K562 (cell line): ENCODE results near the gene RABGAP1L. TPM values are rescaled to one million over a fixed set of nuclear protein-coding genes. Genes with fewer than 3 reads are reported as not detected.
A peak's percentile ranks its signal among the peaks of the same experiment; 100 is the strongest.

Experiments used
- ATAC-seq: fragments of 200-7000 bp; cut with Tn5 transposase; 3 replicates; pipeline ENCODE4 v1.9.1; 2020; ENCODE audit warnings: moderate library complexity
- BruUV-seq: library from RNA; stranded (reverse); fragments of 400-500 nt; replicated peaks from 2 replicates; lab custom pipeline; 2021; lab: Mats Ljungman, UMichigan
- CTCF ChIA-PET: fragments of 300-600 bp; formaldehyde crosslinking; extraction: SDS; loops from one replicate; lab custom pipeline; 2021; ENCODE audit warnings: low intra/inter-chr PET ratio; lab: Yijun Ruan, JAX
- POLR2A ChIA-PET: fragments of 300-600, 350-650 bp; sonication (Branson Sonifier 250); formaldehyde crosslinking; extraction: SDS; loops from one replicate; lab custom pipeline; 2021; ENCODE audit warnings: antibody characterized with exemption, inconsistent platforms; lab: Yijun Ruan, JAX
- DNase-seq, 4 experiments: peaks; one replicate each; pipeline versions ENCODE4 v3.0.0 to v3.0.0-alpha.2; 2011 to 2018; ENCODE audit warnings: low spot score in 3 of 4, mixed read lengths in 3 of 4; ENCODE audit errors: extremely low read depth in 1 of 4
- FAIRE-seq: peaks from 2 replicates; lab custom pipeline; 2011; peaks lifted over from hg19 to GRCh38; lab: Jason Lieb, UNC
- H2AFZ ChIP-seq: 2 replicates; pipeline ENCODE4 v1.6.0; 2011; ENCODE audit warnings: low read depth, low read length, control low read depth, inconsistent platforms
- H3K27ac ChIP-seq: fragments of 200-600 bp; 3 replicates; pipeline ENCODE4 v1.8.0; 2011; ENCODE audit warnings: low read depth, mild to moderate bottlenecking, control low read depth, inconsistent platforms, low read length, moderate library complexity, mixed read lengths; ENCODE audit errors: extremely low read depth
- H3K27me3 ChIP-seq, 2 experiments: fragments of 300-600 bp in 1 of 2; 2 replicates in 1 of 2; 3 replicates in 1 of 2; pipeline versions ENCODE4 v1.6.0 to v1.8.0; 2011; ENCODE audit warnings: inconsistent platforms in 2 of 2, low read length in 2 of 2, mild to moderate bottlenecking in 1 of 2, mixed read lengths in 1 of 2, moderate library complexity in 1 of 2; ENCODE audit not compliant: control insufficient read depth in 2 of 2, insufficient read depth in 2 of 2
- H3K36me3 ChIP-seq: fragments of 300-600 bp; 3 replicates; pipeline ENCODE4 v1.8.0; 2011; ENCODE audit warnings: mild to moderate bottlenecking, low read length, inconsistent platforms; ENCODE audit not compliant: control insufficient read depth, insufficient read depth
- H3K4me1 ChIP-seq, 2 experiments: fragments of 200-600 bp in 1 of 2; replicated peaks in 1 of 2; 2 replicates in 1 of 2; 3 replicates in 1 of 2; pipeline versions ENCODE4 v1.5.1 to v1.8.0; 2011; ENCODE audit warnings: inconsistent platforms in 2 of 2, low read length in 2 of 2, mild to moderate bottlenecking in 1 of 2, mixed read lengths in 1 of 2, moderate library complexity in 1 of 2; ENCODE audit not compliant: control insufficient read depth in 2 of 2, insufficient read depth in 2 of 2
- H3K4me2 ChIP-seq: 2 replicates; pipeline ENCODE4 v1.6.1; 2011; ENCODE audit warnings: low read length, control low read depth, inconsistent platforms, mixed read lengths; ENCODE audit not compliant: insufficient read depth
- H3K4me3 ChIP-seq: fragments of 200-600 bp; sonication (generic), shearing (Covaris generic); 2 replicates; pipeline ENCODE4 v1.5.1; 2016; ENCODE audit warnings: control low read depth, inconsistent platforms
- H3K79me2 ChIP-seq: fragments of 200-600 bp; 3 replicates; pipeline ENCODE4 v1.8.0; 2011; ENCODE audit warnings: low read length, inconsistent platforms; ENCODE audit not compliant: control insufficient read depth, insufficient read depth
- H3K9ac ChIP-seq, 2 experiments: 2 replicates each; pipeline versions ENCODE4 v1.6.0 to v1.6.1; 2011; ENCODE audit warnings: low read depth in 2 of 2, low read length in 2 of 2, control low read depth in 1 of 2, inconsistent platforms in 1 of 2, mild to moderate bottlenecking in 1 of 2, mixed read lengths in 1 of 2; ENCODE audit not compliant: insufficient read depth in 1 of 2
- H3K9me1 ChIP-seq: one replicate; pipeline ENCODE4 v1.6.0; 2011; ENCODE audit warnings: inconsistent platforms, mild to moderate bottlenecking, low read length, moderate library complexity; ENCODE audit not compliant: control insufficient read depth, insufficient read depth
- H3K9me3 ChIP-seq: replicated peaks from 2 replicates; pipeline ENCODE4 v1.5.1; 2011; ENCODE audit warnings: low read depth, low read length, inconsistent platforms; ENCODE audit not compliant: control insufficient read depth, insufficient read depth
- H4K20me1 ChIP-seq: replicated peaks from 2 replicates; pipeline ENCODE4 v1.6.1; 2011; ENCODE audit warnings: low read length, inconsistent platforms, mixed read lengths; ENCODE audit not compliant: control insufficient read depth, insufficient read depth
- CTCF ChIP-seq, 3 experiments: IDR thresholded peaks in 2 of 3; conservative IDR thresholded peaks in 1 of 3; 2 replicates each; pipeline ENCODE4 v1.5.1; 2011 to 2012; ENCODE audit warnings: low read length in 3 of 3, mild to moderate bottlenecking in 3 of 3, control low read depth in 2 of 3, improper control_type of control experiment in 1 of 3, inconsistent platforms in 1 of 3, low read depth in 1 of 3, mixed read lengths in 1 of 3, moderate library complexity in 1 of 3; ENCODE audit not compliant: insufficient read depth in 2 of 3
- ELK3 ChIP-seq: fragments of 450-650 bp; formaldehyde crosslinking; IDR thresholded peaks from 2 replicates; pipeline ENCODE4 v1.4.0; 2020; ENCODE audit warnings: mild to moderate bottlenecking
- FOSL1 ChIP-seq: fragments of 200-800 bp; sonication (Bioruptor generic); conservative IDR thresholded peaks from 2 replicates; pipeline ENCODE4 v1.6.1; 2016; ENCODE audit warnings: missing genetic modification characterization, missing compliant biosample characterization
- FOXK2 ChIP-seq, 2 experiments: fragments of 450-650 bp; IDR thresholded peaks in 1 of 2; conservative IDR thresholded peaks in 1 of 2; 2 replicates each; pipeline ENCODE4 v1.6.1; 2016; ENCODE audit warnings: low read depth in 2 of 2, mild to moderate bottlenecking in 1 of 2
- GTF2F1 ChIP-seq: IDR thresholded peaks from 2 replicates; pipeline ENCODE4 v1.6.1; 2011; ENCODE audit warnings: low read depth, low read length, improper control_type of control experiment
- HOXB6 ChIP-seq: fragments of 250-450 bp; sonication (Bioruptor Pico); IDR thresholded peaks from 2 replicates; pipeline ENCODE4 v1.5.1; 2022; ENCODE audit warnings: mild to moderate bottlenecking, borderline replicate concordance
- MNT ChIP-seq, 2 experiments: fragments of 450-650 bp; conservative IDR thresholded peaks; 2 replicates each; pipeline ENCODE4 v1.6.1; 2017; ENCODE audit warnings: mild to moderate bottlenecking in 2 of 2, moderate library complexity in 2 of 2
- NFE2L1 ChIP-seq: fragments of 450-650 bp; IDR thresholded peaks from 2 replicates; pipeline ENCODE4 v1.6.1; 2016; ENCODE audit warnings: missing genetic modification characterization, low read depth, mild to moderate bottlenecking, missing compliant biosample characterization, moderate library complexity, borderline replicate concordance
- NFIX ChIP-seq: fragments of 250-450 bp; sonication (Bioruptor Pico); IDR thresholded peaks from 2 replicates; pipeline ENCODE4 v1.4.0; 2020; ENCODE audit warnings: low read depth, mild to moderate bottlenecking, moderate library complexity
- SMARCA5 ChIP-seq: fragments of 450-650 bp; IDR thresholded peaks from 2 replicates; pipeline ENCODE4 v1.6.1; 2016
- TAF9B ChIP-seq: fragments of 450-650 bp; IDR thresholded peaks from 2 replicates; pipeline ENCODE4 v1.6.1; 2018; ENCODE audit warnings: mild to moderate bottlenecking; ENCODE audit not compliant: partially characterized antibody
- TCF7 ChIP-seq: sonication (generic); IDR thresholded peaks from 2 replicates; pipeline ENCODE4 v1.6.1; 2016; ENCODE audit warnings: antibody characterized with exemption, borderline replicate concordance
- ZNF184 ChIP-seq: sonication (generic); formaldehyde crosslinking; IDR thresholded peaks from 2 replicates; pipeline ENCODE4 v1.5.0; 2020; ENCODE audit warnings: missing genetic modification reagents
- ZNF282 ChIP-seq: sonication (generic); formaldehyde crosslinking; IDR thresholded peaks from 2 replicates; pipeline ENCODE4 v1.8.1; 2023; ENCODE audit warnings: missing genetic modification reagents
- ZNF655 ChIP-seq: fragments of 250-450 bp; sonication (Bioruptor Pico); IDR thresholded peaks from 2 replicates; pipeline ENCODE4 v1.5.0; 2021
- ZNF717 ChIP-seq: fragments of 250-450 bp; sonication (Bioruptor Pico); IDR thresholded peaks from 2 replicates; pipeline ENCODE4 v1.5.0; 2021
- WGBS: fragments of 100-300 bp; shearing (Covaris generic); methylation state at CpG from one replicate; pipeline ENCODE4 v1.1.6; 2016; ENCODE audit warnings: low coverage, mixed read lengths; ENCODE audit not compliant: insufficient coverage; ENCODE audit errors: missing lambda C conversion rate; 5-methylcytosine and 5-hydroxymethylcytosine counted together
- in situ Hi-C: fragments of 300-500 bp; cut with MboI; formaldehyde crosslinking; loops from 4 replicates; pipeline ENCODE4 v1.15.0; 2018; ENCODE audit warnings: inconsistent platforms, mixed read lengths
- intact Hi-C: fragments of 100-400 bp; cut with micrococcal nuclease; formaldehyde crosslinking; loops from 2 replicates; pipeline ENCODE4 v1.14.2; 2022
- polyA plus RNA-seq, 8 experiments: library from polyadenylated mRNA; depleted of rRNA in 4 of 8; stranded (reverse) in 5 of 8; unstranded in 3 of 8; fragments of >200 nt; fragmentation: Nextera tagmentation in 2 of 8; fragmentation: Illumina TruSeq in 1 of 8; extraction: Ambion mirVana in 2 of 8; extraction: Trizol in 1 of 8; gene quantifications; 2 replicates each; pipeline versions ENCODE4 v1.2.1 to v1.2.3, GENCODE V29; 2011 to 2014; ENCODE audit warnings: inconsistent platforms in 1 of 8, missing spikeins in 1 of 8
- total RNA-seq, 7 experiments: library from RNA; depleted of rRNA in 6 of 7; stranded (reverse); fragments of >200 nt in 6 of 7; fragmentation: Illumina TruSeq in 2 of 7; extraction: Trizol in 2 of 7; gene quantifications; 2 replicates each; pipeline versions ENCODE4 v1.2.1 to v1.2.3, GENCODE V29; 2011 to 2021; ENCODE audit warnings: low replicate concordance in 1 of 7
- TF ChIP-seq, protein P1 (sequence below): sonication (generic); formaldehyde crosslinking; IDR thresholded peaks from 2 replicates; pipeline ENCODE4 v1.8.0; 2022; ENCODE audit warnings: missing genetic modification reagents, mild to moderate bottlenecking, moderate library complexity, borderline replicate concordance

The RABGAP1L gene
- total and polyA plus RNA-seq, 9 of the 15 experiments (the other 6 are each of a cell fraction or from before 2014, with no cell fraction given) = 16.5 to 44.9 (median 26.7) TPM

- FAIRE-seq (no peak), ATAC-seq (peak; percentile 87), DNase-seq (peak; percentile 10 to 27 (median 18))
- Histone ChIP-seq H3K4me1 (no peaks in the 10 kb centered on the region), H2AFZ (no peak overlapping the region), H3K4me3 (no peak overlapping the region), H3K27ac (no peak overlapping the region), H3K9me3 (no peaks in the 10 kb centered on the region), H3K36me3 (no peaks in the 10 kb centered on the region), H3K4me2 (no peak overlapping the region), H3K27me3 (no peaks in the 10 kb centered on the region), H3K9ac (no peak overlapping the region), H4K20me1 (no peaks in the 10 kb centered on the region), H3K79me2 (no peaks in the 10 kb centered on the region), H3K9me1 (no peaks in the 10 kb centered on the region)
- intact Hi-C loops (no loop called here), in situ Hi-C loops (no loop called here)
- no TSS peak for BruUV-seq
- 4% methylated on average over 1 of the region's 1 CpG for WGBS
- ChIA-PET CTCF (no interaction called here), POLR2A (no interaction called here)
- TF ChIP-seq CTCF (IDR thresholded peaks at IDR 0.05 in 2 of 3, conservative IDR thresholded peaks at IDR 0.05 in 1 of 3; ENCODE audit: insufficient read depth in 2 of 3, low read depth in 1 of 3, low read length in 3 of 3) (0 out of 6 replicates have a peak, but pooled peaks of 1 of the 3 experiments have one; percentile 13), ELK3 (CRISPR knock-in tag) (no peak), MNT (conservative IDR thresholded peaks at IDR 0.05) (peak in 1 of 2 experiments; percentile 30; a peak in 1 of 4 replicates), FOSL1 (tag) (peak; percentile 55), HOXB6 (CRISPR knock-in tag) (no peak), NFE2L1 (tag) (no peak), SMARCA5 (no peak), ZNF282 (no peak), ZNF717 (CRISPR knock-in tag) (no peak), NFIX (CRISPR knock-in tag) (no peak), ZNF655 (no peak), ZNF184 (no peak), TAF9B (no peak), GTF2F1 (no peak), TCF7 (no peak), FOXK2 (conservative IDR thresholded peaks at IDR 0.05 in 1 of 2, IDR thresholded peaks at IDR 0.05 in 1 of 2; ENCODE audit: low read depth in 2 of 2) (0 out of 4 replicates have a peak, but pooled peaks of 1 of the 2 experiments have one; percentile 24)
- TF ChIP-seq, protein P1, sequence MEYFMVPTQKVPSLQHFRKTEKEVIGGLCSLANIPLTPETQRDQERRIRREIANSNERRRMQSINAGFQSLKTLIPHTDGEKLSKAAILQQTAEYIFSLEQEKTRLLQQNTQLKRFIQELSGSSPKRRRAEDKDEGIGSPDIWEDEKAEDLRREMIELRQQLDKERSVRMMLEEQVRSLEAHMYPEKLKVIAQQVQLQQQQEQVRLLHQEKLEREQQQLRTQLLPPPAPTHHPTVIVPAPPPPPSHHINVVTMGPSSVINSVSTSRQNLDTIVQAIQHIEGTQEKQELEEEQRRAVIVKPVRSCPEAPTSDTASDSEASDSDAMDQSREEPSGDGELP (CRISPR knock-in tag) = no peak
Observed at GRCh38 chr1:174692313-174692712, 533.0 kb downstream of the RABGAP1L start.
